GM21381 (cell line): ENCODE results near the gene CHMP4A.

ENCODE experiments used
- ATAC-seq: cut with Tn5 transposase; IDR thresholded peaks from one replicate; pipeline ENCODE4 v1.9.1; 2021; ENCODE audit warnings: mild to moderate bottlenecking, moderate library complexity; ENCODE audit not compliant: unreplicated experiment

The CHMP4A gene, protein sequence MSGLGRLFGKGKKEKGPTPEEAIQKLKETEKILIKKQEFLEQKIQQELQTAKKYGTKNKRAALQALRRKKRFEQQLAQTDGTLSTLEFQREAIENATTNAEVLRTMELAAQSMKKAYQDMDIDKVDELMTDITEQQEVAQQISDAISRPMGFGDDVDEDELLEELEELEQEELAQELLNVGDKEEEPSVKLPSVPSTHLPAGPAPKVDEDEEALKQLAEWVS

DNA sequence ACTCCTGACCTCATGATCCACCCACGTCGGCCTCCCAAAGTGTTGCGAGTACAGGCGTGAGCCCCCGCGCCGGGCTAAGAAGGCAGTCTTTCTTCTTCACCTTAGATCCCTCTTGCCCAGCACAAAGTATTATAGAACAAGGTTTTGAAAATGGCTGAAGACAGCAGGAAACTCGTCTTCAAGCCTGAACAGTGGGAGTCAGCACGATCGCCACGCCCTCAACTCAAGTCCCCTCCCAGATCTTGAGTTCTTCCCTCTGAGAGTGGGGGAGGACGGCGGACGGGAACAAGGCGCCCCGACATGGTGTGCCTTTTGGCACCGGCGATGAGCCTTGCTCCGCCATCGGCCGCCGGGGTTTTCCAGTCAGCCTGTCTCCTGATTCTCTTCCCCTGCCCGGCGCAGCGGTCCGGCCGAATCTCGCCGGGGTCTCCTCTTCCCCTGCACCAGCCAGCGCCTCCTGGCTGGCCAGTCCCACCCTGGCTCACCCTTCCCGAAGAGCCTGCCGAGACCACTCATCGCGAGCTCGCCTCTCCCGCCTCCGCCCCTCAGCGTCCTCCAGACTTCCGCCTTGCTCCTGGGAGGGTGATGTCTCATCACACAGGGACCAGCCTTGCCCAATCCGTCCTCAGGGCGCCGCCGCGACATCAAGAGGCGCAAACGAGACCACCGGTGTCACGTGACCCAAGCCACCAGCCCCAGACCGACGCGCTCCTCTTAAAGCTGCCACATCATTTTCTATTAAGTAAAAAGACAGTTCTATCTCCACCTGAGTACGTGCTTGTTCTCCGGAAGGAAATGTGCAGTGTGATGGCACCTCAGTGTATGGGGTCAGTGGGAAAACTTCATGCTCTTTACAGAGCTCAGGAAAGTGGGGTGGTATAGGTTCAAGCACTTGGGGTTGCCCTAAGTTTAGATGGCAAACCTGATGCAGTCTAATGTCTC lies at the start of gene CHMP4A:
Gene CHMP4A (minus strand): TSS at position 565 of the 942 bp plus-strand sequence. CDS start 49 bp downstream, at position 516.
- ATAC-seq: peak; percentile 80

GRCh38 chr14:24261969-24262327 lies 48.7 kb upstream of the CHMP4A start:
- no peak for ATAC-seq

- ATAC-seq: no peak
Measured at GRCh38 chr14:24261256-24261968, 48.1 kb upstream of the CHMP4A start.

DNA sequence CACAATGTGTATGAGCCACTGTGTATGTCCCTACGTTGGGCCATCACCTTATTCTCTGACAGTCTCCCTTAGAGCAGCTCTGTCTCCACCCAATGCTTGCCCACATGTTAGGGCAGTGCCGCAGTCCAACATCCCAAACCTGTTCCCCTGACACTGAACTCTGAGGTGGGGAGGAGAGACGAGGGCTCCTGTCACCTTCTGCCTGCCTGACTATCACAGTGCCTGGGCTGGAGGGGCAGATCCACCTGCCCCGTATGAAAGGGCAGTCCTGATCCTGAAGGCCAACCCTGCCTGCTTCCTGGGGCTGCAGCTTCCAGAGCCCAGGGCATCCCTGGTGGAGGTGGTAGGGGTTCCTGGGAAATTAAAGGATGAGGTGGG lies 47.5 kb upstream of the CHMP4A start:
- ATAC-seq: no peak

DNA sequence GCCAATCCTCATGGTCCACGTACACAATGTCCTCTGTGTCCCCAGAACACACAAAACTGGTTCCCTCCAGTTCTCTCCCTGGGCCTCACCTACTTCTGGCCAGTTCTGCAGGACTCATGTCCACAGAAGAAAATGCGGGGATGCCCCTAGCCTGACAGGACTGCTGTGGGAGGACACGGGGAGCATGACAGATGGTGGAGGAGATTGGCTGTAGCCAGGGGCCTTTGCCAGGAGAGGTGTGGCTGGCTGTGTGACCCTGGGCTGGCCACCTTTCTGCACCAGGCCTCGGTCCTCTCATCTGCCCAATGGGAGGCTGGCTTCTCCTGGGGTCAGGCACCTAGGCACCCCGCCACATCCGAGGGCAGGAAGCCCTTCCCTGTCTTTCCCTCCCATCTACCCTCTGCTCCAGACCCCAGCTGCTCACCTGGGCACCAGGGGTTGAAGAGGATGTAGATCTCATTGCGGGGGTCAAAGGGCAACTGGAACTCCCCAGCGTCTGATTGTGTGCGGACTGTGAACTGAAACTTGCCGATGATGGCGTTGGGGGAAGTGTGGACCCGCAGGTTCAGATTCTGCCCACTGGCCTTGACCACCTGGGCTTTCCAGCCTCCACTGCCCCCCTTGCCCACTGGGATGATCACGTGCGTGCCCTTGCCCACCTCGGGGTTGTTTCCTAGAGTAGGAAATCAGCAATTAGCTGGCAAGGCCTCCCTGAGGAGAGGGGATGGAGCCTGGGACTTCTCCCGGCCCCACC lies 46.9 kb upstream of the CHMP4A start:
- ATAC-seq: no peak

- no peak for ATAC-seq
Measured at GRCh38 chr14:24259282-24260025, 46.2 kb upstream of the CHMP4A start.

DNA sequence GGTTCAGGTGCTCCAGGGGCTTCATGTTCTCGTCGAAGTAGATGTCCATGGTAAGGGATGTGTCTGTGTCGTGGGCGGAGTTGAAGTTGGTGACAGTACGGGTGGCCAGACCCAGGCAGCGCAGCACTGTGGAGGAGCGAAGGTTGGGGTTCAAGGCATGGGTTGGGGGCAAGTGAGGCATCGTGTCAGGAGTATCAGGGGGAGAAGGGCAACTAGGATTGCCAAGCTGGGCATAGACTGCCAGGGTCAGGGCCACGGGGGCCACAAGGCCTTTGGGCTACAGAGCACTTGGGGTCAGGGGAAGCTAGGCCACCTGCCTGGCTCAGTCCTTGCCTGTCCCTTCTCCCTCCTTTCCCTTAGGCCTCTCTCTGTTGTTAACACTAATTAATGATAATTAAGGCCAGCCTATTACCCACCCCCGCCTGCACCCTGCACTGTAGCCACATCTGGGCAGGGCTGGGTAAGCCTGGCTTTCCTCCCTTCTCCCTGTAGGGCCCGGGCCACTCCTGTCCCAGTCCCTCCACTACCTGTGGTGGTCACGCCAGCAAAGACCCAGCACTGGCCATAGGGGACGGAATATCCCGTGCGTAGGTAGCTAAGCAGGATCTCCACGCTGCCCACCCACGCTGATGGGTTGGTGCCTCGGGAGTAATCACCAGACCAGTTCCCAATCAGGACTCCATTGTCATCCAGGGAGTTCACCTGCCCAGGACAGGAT lies 45.4 kb upstream of the CHMP4A start:
- ATAC-seq: no peak

DNA sequence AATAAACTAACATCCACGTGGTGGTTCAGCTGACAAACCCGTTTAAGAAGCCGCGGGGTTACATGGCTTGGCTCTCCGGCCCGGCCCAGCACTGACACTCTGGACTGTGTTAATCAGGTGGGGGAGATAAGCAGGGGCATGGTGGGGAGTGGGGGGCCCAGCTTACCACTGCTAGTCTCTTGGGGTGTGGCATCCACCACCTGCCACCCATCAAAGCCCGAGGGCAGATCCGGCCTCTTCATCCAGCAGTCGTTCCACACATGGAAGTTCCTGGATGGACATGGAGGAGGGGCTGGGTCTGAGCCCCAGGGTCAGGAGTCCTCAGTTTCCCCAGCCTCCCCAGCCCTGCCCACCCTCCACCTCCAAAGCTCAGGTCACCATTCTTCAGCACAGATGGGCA lies 44.8 kb upstream of the CHMP4A start:
- ATAC-seq: no peak

DNA sequence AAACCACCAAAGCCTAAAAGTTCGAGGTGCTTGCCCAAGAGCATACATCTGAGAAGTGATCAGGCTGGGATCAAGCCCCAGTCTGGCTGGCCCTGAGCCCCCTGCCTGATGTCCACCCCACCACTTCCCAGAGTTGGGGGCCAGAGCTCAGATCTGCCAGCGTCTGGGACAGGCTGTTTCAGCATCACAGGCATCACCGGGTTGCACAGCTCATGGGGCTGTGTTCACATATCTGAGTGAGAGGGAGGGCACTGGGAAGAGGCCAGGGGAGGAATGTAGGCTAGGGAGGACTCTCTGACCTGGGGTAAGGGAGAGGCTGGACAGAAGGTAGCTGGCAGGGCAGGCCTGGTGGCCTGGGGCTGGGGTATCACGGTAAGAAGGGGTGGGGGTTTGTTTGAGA lies 43.7 kb upstream of the CHMP4A start:
- no peak for ATAC-seq

DNA sequence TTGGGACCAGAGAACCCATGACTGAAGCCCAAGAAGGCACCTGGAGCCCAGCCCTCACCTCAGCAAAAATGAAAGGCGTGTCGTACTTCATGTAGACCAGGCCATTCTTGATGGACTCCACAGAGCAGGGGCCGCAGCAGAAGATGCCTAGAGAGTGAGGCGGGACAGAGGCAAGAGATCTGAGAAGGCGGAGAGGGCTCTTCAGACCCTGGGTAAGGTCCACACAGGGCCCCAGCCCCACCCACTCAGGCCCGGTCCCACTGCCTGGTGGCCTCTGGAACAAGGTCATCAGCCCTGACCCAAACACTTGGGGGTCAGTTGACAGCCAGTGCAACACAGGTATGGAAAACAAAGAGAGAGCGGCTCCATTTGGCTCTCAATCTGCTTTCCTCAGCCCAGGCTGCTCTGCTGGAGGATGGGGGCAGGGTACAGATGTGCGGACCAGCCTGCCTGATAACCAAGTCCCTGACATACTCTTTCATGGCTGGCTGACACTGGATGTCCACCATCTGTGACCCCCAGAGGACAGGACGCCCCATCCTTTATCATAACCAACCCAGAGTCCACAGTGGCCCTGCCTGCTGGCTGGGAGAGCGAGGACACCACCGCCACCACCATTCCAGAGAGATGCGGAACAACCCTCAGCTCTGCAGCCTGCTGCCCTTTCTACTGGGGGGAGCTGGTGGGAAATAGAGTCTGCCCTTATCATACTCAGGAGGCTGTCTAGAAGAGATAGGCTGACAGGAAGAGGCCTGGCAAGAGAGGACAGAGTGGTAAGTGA lies 42.8 kb upstream of the CHMP4A start:
- ATAC-seq: no peak

GRCh38 chr14:24255438-24255837 lies 42.1 kb upstream of the CHMP4A start:
- no peak for ATAC-seq

GRCh38 chr14:24254630-24255392 lies 41.5 kb upstream of the CHMP4A start:
- ATAC-seq: no peak

DNA sequence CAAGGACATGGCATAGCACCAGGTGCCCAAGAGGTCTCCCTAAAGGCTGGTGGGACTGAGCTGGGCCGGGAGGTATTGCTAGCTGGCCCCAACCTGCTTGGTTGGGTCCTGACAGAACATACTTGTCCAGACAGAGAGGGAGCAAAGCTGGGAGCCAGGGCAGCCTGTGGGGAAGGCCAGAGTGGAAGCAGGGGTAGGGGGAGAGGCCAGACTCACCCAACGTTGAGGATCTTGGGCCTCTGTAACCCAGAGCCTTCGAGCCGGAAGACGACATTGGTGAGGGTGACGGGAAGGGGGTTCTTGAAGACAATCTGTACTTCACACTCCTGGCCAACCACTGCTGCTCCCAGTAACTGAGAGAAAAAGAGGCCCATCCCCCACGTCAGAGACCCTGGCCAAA lies 40.6 kb upstream of the CHMP4A start:
- no peak for ATAC-seq

- ATAC-seq: no peak
Measured at GRCh38 chr14:24252289-24253124, 39.2 kb upstream of the CHMP4A start.

DNA sequence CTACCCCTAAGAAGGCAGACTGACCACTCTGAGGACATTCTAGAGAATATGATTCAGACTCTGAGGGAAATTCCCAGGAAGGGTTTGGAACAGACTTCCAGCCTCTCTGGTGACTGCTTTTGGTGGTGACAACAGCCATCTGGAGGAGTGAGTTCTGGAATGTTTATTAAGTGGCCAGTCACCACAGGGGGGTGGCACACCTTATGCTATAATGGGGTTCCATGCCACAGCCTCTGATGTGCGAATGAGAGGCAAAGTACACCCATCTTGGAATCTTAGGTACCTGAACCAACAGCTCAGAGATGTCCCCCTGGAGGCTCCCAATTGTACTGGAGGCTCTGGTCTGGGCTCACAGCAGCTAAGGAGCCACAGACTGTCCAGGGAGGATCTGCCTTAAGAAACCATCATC lies 38.6 kb upstream of the CHMP4A start:
- no peak for ATAC-seq

DNA sequence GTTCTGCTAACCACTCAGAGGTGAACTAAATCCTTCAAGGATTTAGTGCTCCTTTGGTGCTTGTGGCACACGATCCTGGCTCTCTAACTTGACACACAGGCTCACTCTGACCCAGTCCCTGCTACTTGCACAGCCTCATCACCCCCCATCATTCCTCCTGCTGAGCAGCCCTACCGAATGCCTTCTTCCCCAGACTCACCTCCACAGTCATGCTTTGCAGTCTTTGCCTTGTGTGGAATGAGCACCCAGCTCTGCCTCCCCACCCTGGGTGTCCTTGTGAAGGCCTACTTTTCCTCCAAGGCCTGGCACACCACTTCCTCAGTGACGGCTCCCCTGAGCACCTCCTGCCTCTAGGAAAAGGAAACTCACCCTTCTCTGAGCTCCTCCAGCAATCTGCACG lies 37.1 kb upstream of the CHMP4A start:
- ATAC-seq: no peak
